ENCODE data around the gene CYB5RL.

Gene CYB5RL

GRCh38 chr1:54228638-54229079 lies 28.8 kb upstream of the CYB5RL start:
- H3K4me3 Mint-ChIP-seq: no peak overlapping the region
- H3K27me3 Mint-ChIP-seq (ENCODE audit: low read depth): no peaks in the 10 kb centered on the region
- H3K9me3 Mint-ChIP-seq: no peaks in the 10 kb centered on the region
- TF ChIP-seq, protein P1, sequence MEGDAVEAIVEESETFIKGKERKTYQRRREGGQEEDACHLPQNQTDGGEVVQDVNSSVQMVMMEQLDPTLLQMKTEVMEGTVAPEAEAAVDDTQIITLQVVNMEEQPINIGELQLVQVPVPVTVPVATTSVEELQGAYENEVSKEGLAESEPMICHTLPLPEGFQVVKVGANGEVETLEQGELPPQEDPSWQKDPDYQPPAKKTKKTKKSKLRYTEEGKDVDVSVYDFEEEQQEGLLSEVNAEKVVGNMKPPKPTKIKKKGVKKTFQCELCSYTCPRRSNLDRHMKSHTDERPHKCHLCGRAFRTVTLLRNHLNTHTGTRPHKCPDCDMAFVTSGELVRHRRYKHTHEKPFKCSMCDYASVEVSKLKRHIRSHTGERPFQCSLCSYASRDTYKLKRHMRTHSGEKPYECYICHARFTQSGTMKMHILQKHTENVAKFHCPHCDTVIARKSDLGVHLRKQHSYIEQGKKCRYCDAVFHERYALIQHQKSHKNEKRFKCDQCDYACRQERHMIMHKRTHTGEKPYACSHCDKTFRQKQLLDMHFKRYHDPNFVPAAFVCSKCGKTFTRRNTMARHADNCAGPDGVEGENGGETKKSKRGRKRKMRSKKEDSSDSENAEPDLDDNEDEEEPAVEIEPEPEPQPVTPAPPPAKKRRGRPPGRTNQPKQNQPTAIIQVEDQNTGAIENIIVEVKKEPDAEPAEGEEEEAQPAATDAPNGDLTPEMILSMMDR (IDR thresholded peaks at IDR 0.05; ENCODE audit: unreplicated experiment in 3 of 3): no peak
- H3K36me3 Mint-ChIP-seq (ENCODE audit: low read depth): peaks cover 61% of the 10 kb centered on the region
- H3K4me1 Mint-ChIP-seq: peaks cover 32% of the 10 kb centered on the region
- peak overlapping the region in 2 of 3 experiments; percentile 80 to 94 for H3K27ac Mint-ChIP-seq

DNA sequence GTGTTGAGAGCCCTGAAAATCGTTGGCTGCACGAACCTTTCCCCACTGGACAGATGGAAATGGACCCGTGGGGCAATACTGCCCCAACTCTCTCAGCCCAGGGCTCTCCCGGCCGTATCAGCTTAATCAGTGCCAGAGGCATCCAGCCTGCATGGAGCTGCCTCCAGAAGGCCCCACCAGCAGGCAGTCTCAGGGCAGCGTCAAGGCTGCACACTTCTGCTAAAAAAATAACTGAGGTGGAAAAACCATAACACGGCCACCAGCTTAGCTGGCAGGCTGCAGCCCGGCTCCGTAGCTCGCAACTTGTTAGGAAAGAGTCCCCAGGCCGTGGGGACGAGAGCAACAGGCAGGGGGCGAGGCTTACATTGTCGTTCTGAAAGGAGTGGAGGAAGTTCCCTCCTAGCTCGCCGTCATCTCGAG lies 28.1 kb upstream of the CYB5RL start:
- peaks cover 33% of the 10 kb centered on the region for H3K4me1 Mint-ChIP-seq
- H3K27ac Mint-ChIP-seq: peak overlapping the region; percentile 80 to 94 (median 80)
- peak overlapping the region in 1 of 3 experiments; percentile 53 for H3K4me3 Mint-ChIP-seq
- TF ChIP-seq, protein P1 (IDR thresholded peaks at IDR 0.05; ENCODE audit: unreplicated experiment in 3 of 3): no peak
- no peaks in the 10 kb centered on the region for H3K27me3 Mint-ChIP-seq (ENCODE audit: low read depth)
- H3K9me3 Mint-ChIP-seq: no peaks in the 10 kb centered on the region
- peaks cover 59% of the 10 kb centered on the region for H3K36me3 Mint-ChIP-seq (ENCODE audit: low read depth)

GRCh38 chr1:54227091-54227602 lies 27.3 kb upstream of the CYB5RL start:
- Mint-ChIP-seq H3K27me3 (ENCODE audit: low read depth) (no peaks in the 10 kb centered on the region), H3K9me3 (no peaks in the 10 kb centered on the region), H3K4me1 (peaks cover 39% of the 10 kb centered on the region), H3K4me3 (no peak overlapping the region), H3K36me3 (ENCODE audit: low read depth) (peaks cover 58% of the 10 kb centered on the region), H3K27ac (peak overlapping the region in 2 of 3 experiments; percentile 80 to 94)
- TF ChIP-seq, protein P1 (IDR thresholded peaks at IDR 0.05; ENCODE audit: unreplicated experiment in 3 of 3): no peak

GRCh38 chr1:54225986-54226559 lies 26.2 kb upstream of the CYB5RL start:
- Mint-ChIP-seq H3K9me3 (no peaks in the 10 kb centered on the region), H3K4me3 (no peak overlapping the region), H3K36me3 (ENCODE audit: low read depth) (peaks cover 48% of the 10 kb centered on the region), H3K27me3 (ENCODE audit: low read depth) (no peaks in the 10 kb centered on the region), H3K27ac (peak overlapping the region; percentile 18 to 50 (median 26)), H3K4me1 (peaks cover 39% of the 10 kb centered on the region)
- TF ChIP-seq, protein P1 (IDR thresholded peaks at IDR 0.05; ENCODE audit: unreplicated experiment in 3 of 3): no peak

DNA sequence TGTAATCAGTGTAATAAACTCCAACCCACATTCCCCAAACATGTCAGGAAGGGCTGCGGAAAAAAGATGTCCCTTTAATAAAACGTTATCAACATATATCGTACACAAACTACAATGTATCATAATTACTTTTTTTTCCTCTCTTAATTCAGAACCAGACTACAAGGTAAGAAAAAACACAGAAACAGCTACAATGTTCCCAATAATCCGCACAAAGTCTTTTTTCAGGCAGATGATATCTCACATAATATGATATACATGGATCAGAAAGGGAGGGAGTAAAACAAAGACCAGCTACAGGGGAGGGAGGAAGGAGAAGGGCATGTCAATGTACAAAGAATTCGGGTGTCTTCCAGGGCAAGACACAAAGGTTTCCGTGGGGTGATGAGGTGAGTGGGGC lies 25.5 kb upstream of the CYB5RL start:
- H3K27me3 Mint-ChIP-seq (ENCODE audit: low read depth): no peaks in the 10 kb centered on the region
- TF ChIP-seq, protein P1 (IDR thresholded peaks at IDR 0.05; ENCODE audit: unreplicated experiment in 3 of 3): no peak
- H3K4me3 Mint-ChIP-seq: no peak overlapping the region
- H3K9me3 Mint-ChIP-seq: no peaks in the 10 kb centered on the region
- peak overlapping the region; percentile 18 to 50 (median 26) for H3K27ac Mint-ChIP-seq
- peaks cover 40% of the 10 kb centered on the region for H3K4me1 Mint-ChIP-seq
- H3K36me3 Mint-ChIP-seq (ENCODE audit: low read depth): peaks cover 41% of the 10 kb centered on the region

- Mint-ChIP-seq H3K36me3 (ENCODE audit: low read depth) (peaks cover 39% of the 10 kb centered on the region), H3K27ac (peak overlapping the region; percentile 26 to 56 (median 35))
These were observed 24.4 kb upstream of the CYB5RL start for GRCh38 chr1:54224233-54224632.

More at GRCh38 chr1:54224233-54224632, 24.4 kb upstream of the CYB5RL start:
- TF ChIP-seq, protein P1 (IDR thresholded peaks at IDR 0.05; ENCODE audit: unreplicated experiment in 3 of 3): no peak
- H3K27me3 Mint-ChIP-seq (ENCODE audit: low read depth): no peaks in the 10 kb centered on the region
- H3K9me3 Mint-ChIP-seq: no peaks in the 10 kb centered on the region
- H3K4me1 Mint-ChIP-seq: peaks cover 49% of the 10 kb centered on the region
- H3K4me3 Mint-ChIP-seq: no peak overlapping the region

Data from nephron (organoid).